Posterior cingulate gyrus (tissue), 11 donors: ENCODE measurements around the gene MYO7B.
A peak's percentile ranks its signal among the peaks of the same experiment; 100 is the strongest.

ENCODE experiments used
- DNase-seq, 10 donors: peaks; one replicate each; pipeline versions ENCODE4 v3.0.0 to v3.0.0-alpha.2; 2020 to 2021; ENCODE audit warnings: mixed read lengths in 3 of 10
- intact Hi-C: fragments of 100-400 bp; cut with DNase I; formaldehyde crosslinking; loops from one replicate; pipeline ENCODE4 v1.15.1; 2023

Gene MYO7B

DNA sequence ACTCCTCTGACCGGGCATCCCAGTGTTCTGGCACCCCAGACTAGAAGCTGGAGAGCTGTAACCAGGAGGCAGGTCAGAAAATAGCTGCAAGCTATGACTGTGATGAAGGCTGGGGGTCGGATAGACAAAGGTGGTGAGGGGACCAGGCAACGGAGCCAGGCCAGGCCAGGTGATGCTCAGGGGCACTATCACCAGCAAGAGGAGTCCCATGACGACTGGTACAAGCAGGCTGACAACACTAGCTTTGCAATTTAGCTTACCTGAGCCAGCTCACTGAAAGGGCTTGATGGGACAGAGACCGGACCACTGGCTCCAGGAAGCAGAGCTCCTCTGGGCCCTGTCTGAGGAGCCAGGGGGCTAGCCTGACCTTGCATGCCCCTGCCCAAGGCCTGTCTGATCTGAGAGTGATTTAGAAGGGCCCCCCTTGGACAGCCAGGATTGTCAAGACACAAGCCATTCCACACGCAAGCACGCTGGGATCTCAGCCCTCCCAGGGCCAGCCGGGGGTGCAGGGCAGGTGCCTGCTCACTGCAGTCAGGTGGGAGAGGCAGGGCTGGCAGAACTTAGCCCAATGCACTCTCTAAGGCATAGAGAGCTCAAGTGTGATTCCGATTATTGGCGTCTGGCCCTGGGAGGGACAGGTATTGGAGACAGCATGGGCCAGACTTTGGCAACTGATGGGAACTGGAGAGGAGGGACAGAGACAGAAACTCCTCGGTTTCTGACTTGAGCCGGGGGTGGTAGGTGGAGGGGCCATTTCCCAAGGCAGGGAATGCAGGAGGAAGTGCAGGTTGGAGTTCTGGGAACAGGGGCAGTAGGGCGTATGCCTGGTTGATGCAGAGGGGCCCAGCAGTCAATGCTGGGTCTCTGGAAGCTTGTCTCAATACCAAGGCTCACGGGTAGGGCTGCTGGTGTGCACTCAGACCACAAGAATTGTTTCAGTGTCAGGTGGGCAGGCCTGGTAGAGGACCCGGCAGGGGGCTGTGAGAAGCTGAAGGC lies 47.7 kb downstream of the MYO7B start:
- peak in 1 of 10 donors; percentile 57 for DNase-seq
- intact Hi-C loops, result no loop called here

DNA sequence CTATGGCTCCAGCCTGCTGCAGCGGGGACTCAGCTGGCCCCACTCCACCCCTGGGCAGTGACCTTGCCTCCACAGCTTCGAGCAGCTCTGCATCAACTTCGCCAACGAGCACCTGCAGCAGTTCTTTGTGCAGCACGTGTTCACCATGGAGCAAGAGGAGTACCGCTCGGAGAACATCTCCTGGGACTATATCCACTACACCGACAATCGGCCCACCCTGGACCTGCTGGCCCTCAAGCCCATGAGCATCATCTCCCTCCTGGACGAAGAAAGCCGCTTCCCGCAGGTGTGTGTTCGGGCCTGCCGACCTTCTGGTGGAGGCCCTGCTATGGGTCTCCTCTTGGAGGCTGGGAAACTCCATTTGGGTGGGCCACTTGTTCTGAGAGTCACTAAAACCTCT lies 48.6 kb downstream of the MYO7B start:
- intact Hi-C loops, result no loop called here
- peak in 1 of 10 donors; percentile 58 for DNase-seq

DNA sequence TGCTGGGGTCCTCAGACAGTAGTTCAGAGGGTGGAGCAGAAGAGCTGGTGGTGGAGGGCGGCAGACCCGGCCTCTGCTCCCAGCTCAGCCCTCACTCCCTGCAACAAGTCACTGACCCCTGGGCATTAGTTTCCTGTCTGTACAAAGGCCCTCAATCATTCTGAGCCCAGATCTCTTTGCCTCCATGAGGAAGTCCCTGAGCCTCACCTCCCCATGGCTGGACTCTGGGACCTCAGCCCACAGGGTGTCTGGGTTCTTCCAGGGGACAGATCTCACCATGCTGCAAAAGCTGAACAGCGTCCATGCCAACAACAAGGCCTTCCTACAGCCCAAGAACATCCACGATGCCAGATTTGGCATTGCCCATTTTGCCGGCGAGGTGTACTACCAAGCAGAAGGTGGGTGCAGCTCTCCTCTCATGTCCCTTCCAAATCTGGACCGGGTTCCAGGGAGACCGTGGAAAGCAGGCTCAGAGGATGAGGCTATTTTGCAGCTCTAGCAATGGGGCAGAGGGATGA lies 49.1 kb downstream of the MYO7B start:
- intact Hi-C loops, result no loop called here
- peak in 1 of 10 donors; percentile 48 for DNase-seq

DNA sequence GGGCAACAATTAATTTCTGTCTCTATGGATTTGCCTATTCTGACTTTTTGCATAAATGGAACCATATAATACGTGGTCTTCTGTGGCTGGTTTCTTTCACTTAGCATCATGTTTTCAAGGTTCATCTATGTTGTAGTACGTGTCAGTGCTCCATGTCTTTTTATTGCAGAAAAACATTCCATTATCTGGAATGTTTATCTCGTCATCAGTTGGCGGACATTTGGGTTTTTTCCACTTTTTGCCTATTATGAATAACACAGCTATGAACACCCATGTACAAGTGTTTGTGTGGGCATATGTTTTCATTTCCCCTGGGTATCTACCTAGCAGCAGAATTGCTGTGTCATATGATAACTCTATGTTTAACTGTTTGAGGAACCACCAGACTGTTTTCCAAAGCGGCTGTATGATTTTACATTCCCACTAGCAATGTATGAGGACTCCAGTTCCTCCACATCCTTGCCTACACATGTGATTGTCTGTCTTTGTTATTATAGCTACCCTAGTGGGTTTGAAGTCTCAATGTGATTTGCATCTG lies 49.9 kb downstream of the MYO7B start:
- no peak for DNase-seq
- intact Hi-C loops, result no loop called here

DNA sequence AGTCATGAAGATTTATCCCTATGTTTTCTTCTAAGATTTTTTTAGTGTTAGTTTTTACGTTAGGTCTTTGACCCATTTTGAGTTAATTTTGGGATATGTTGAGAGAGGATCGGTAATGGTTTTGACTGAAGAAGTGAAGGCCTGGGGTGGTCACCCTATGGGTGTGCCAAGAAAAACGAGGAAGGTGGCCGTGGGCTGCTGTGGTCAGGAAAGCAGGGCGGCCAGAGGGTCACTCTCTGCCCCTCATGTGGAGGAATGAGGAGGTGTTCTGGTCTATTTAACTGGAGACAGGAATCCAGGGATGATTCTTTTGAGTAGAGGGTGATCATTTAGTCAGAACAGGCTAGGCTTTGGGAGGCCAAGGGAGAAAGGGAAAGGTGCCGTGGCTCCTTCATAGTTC lies 50.7 kb downstream of the MYO7B start:
- DNase-seq, result peak in 3 of 10 donors; percentile 31 to 45 (median 42)
- intact Hi-C loops, result no loop called here

DNA sequence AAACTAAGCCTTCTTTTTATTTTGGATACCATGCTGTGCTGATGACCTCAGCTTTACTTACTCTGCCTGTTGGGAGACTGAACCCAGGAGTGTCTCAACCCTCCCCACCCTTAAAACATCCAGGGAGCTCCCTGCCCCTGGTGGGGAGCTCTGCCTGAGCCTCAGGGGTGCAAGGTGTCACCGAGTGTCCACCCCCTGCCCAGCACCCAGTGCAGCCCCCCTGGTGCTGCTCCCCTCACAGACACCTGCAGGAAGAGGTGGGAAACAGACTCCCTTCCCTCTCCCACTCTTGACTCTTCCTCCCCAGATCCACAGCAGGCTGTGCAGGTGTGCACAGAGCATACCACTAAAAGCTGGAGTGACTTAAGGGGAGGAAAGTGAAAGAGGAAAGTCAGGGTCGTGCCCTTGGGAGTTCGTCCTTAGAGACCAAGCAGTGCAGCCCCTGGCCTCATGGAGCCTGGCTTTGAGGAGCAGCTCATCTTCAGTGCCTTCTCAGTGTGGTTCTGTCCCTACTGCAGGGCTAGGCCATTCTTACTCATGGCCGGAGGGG lies 51.3 kb downstream of the MYO7B start:
- intact Hi-C loops, result no loop called here
- DNase-seq, result peak in 3 of 10 donors; percentile 22 to 47 (median 39)

DNA sequence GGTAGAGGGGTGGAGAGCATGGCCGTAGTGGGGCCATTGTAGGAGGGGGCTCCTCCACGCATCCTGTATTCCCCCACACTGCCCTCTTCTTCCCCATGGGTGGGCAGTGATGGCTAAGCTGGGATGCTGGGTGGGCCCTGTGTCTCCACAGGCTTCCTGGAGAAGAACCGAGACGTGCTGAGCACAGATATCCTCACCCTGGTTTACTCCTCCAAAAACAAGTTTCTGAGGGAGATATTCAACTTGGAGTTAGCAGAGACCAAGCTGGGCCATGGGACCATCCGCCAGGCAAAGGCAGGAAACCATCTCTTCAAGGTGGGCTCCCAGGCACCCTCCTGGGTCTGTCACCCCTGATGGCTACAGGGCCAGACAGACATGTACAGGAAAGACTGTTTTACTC lies 52.8 kb downstream of the MYO7B start:
- intact Hi-C loops, result no loop called here
- peak in 2 of 10 donors; percentile 22 to 23 for DNase-seq

DNA sequence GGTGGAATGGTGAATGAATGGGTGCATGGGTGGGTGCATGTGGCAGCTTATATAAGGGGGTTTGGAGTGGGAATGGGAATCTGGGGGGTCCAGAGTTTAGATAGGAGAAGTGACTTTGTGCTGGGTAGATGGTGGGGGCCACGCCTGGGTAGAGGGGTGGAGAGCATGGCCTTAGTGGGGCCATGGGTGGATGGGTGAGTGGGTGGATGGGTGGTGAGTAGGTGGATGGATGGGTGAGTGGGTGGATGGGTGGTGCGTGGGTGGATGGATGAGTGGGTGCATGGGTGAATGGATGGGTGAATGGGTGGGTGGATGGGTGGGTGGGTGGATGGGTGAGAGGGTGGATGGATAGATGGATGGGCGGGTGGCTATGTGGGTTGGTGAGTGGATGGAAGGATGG lies 53.9 kb downstream of the MYO7B start:
- DNase-seq, result peak in 2 of 10 donors; percentile 47
- intact Hi-C loops, result no loop called here

DNA sequence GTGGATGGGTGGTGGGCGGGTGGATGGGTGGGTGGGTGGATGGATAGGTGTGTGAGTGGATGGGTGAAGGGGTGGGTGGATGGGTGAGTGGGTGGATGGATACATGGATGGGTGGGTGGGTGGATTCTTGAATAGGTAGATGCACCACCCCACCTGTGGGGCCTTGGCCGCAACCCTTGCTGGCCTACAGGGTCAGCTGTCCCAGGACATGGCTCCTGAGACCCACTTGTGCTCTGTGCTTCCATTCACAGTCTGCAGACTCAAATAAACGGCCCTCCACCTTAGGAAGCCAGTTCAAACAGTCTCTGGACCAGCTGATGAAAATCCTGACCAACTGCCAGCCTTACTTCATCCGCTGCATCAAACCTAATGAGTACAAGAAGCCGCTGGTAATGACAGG lies 54.4 kb downstream of the MYO7B start:
- DNase-seq, result peak in 1 of 10 donors; percentile 49
- intact Hi-C loops, result loop anchor here (5.0 kb wide), 1 partner anchor 107 kb away; no protein-coding TSS in a partner anchor

DNA sequence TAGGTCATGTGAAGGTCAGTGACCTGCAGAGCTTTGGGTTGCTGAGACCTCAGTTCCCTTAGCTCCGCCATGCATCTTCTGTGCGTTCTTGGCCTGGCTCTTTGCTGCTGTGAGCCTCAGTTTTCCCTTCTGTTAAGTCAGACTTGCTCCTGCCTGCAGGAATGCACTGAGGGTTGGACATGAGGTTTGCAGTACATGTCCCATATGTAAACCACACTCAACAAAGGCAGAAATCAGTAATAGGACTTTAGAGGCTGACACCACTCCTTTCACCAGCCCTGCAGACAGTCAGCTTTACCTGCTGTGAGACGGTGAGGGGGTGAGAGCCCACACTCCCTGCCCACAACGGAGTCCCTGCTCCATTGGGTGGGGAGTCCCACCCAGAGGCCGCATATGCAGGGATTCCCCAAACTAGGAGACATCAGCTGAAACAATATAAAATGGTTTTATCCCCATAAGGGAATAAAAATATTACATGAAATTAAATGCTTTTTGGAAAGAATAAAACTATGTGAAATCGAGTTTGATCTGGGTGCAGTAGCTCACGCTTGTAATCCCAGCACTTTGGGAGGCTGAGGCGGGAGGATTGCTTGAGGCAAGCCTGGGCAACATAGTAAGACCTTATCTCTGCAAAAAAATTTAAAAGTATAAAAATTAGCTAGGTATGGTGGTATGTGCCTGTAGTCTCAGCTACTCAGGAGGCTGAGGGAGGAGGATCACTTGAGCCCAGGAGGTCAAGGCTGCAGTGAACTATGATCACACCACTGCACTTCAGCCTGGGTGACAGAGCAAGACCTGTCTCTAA lies 55.1 kb downstream of the MYO7B start:
- peak in 2 of 10 donors; percentile 55 to 77 for DNase-seq
- intact Hi-C loops, result loop anchor here (1.0 to 5.0 kb wide), 2 partner anchors 59 to 107 kb away; no protein-coding TSS in a partner anchor

DNA sequence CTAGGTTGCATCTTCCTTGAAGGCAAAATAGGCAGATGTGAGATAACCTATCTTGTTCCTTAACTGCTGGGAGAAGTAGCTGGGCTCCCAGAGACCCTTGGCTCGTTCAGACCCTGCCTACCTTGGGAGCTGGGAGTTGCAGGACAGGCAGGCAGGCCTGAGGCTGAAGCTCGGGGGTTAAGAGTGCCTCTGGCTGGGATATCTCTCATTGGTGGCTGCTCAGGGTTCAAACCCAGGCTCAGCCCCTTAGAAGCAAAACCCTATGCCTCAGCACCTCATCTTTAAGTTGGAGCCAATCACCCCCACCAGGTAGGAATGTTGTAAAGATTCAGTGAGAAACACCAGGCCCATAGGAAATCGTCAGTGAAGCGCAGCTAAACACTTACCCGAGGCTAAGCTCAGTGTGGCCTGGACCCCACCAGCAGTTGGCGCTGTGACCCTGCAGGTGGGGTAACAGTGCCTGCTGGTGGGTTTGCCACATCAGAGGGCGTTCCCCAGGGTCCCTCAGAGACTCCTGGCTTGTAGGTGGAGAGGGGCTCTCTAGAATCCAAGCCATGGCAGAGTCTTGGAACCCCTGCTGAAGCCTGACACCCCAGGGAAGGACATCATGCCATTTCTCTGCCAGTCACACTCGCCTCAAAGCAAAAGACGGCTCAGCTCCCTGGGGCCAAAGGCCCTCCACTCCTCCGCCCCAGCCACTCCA lies 55.9 kb downstream of the MYO7B start:
- intact Hi-C loops, result loop anchor here (1.0 to 5.0 kb wide), 2 partner anchors 58 to 106 kb away; no protein-coding TSS in a partner anchor
- peak in 7 of 10 donors; percentile 37 to 93 (median 64) for DNase-seq

DNA sequence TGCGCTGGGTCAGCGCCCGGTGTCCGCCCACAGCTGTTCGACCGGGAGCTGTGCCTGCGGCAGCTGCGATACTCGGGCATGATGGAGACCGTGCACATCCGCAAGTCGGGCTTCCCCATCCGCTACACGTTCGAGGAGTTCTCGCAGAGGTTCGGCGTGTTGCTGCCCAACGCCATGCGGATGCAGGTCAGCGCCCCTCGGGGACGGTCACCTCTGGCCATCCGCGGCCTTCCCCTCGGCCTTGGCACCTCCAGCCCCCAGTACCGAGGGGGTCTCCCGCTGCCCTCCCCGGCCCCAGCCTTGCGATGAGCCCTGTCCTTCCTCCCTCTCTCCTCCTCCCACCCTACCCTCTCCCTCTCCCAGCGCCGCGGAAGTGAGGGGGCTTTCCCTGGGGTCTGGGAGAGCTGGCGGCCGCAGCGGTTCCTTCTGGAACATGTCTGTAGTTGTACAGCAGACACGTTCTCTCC lies 57.3 kb downstream of the MYO7B start:
- peak in 2 of 10 donors; percentile 74 to 78 for DNase-seq
- intact Hi-C loops, result loop anchor here (5.0 kb wide), 1 partner anchor 105 kb away; no protein-coding TSS in a partner anchor

DNA sequence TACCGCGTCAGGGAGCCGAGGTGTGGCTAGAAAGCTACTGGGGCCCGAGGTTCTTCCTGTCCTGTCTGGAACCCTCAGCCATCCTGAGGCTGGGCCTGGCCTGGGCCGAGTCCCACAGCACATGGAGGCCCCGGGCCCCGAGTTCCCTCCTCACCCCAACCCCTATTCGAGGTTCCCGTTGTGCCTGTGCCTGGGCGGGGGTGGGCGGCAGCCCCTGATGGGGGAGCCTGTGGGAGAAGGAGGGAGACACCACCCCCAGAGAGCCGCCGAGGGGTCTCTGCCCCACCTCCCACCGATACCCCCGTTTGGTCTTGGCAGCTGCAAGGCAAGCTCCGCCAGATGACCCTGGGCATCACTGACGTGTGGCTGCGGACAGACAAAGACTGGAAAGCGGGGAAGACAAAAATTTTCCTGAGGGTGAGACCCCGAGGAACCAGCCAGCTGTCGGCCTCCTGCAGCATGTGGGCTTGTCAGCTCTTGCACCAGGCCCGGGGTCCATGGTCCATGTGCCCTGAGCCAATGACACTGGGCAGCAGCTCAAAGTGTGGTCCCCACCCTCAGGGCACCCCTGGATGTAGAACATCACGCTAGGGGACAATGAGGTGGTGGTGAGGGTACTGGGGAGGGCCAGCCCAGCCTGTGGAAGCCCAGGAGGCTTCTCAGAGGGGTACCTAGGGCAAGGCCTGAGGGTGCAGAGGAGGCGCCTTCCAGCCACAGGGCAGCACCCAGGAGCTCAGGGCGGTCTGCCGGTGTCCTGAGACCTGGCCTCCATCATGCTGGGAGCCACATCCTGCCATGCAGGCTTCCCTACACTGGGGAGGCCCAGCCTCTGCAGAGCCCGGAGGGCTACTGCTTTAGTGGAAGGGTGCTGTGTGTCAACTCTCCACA lies 58.0 kb downstream of the MYO7B start:
- intact Hi-C loops, result loop anchor here (5.0 kb wide), 1 partner anchor 104 kb away; no protein-coding TSS in a partner anchor
- peak in 2 of 10 donors; percentile 77 to 80 for DNase-seq

DNA sequence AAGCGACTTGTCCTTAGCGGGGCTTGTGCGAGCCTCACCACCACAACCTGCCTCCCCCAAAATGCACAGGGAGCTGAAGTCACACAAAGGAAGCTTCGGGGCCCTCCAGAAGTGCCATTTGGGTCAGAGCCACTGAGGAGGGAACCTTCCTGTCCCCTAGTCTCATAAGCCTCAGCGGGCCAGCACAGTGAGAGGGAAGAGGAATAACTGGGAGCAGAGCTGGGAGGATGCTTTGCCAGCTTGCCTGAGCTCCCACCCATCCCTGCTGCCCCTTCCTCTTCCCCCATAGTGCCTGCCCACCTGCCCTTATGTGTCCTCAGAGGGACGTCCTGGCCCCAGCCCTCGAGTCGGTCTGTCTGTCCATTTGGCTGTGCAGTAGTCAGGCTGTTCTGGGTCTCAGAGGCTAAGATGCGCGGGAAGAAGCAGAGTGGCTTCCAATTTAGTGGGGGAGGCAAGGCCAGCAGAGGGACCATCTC lies 58.7 kb downstream of the MYO7B start:
- DNase-seq, result peak in 2 of 10 donors; percentile 49 to 66
- intact Hi-C loops, result loop anchor here (5.0 kb wide), 1 partner anchor 103 kb away; no protein-coding TSS in a partner anchor

DNA sequence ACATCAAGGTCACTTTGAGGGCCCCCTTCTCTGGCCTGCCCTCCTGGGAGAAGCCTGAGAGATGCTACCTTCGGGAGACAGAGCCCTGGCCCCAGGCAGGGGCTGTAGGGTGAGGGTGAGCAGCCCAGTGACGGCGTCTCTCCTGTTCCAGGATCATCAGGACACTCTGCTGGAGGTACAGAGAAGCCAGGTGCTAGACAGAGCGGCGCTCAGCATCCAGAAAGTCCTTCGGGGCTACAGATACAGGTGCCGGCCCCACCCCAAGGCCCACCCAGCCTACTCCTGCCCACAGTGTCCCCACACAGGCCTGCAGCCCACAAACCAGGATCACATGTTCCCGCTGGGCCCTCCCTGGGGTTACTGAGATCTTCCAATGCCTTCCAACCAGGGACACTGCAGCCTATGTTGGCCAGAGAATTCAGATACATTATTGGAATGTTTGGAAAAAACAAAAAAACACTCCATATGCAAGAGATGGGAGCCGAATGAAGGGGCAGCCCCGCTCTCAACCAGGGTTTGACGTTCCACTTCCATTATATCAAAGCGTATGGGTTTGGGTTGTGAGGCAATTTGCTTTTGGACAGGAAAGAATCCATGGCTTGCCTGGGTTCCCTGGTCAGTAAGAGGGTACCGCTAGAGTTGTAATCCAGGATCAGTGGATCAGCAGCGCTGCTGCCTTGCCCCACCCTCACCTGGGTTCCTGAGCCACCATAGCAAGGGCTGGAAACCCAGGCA lies 61.0 kb downstream of the MYO7B start:
- DNase-seq, result peak in 2 of 10 donors; percentile 67 to 71
- intact Hi-C loops, result no loop called here

DNA sequence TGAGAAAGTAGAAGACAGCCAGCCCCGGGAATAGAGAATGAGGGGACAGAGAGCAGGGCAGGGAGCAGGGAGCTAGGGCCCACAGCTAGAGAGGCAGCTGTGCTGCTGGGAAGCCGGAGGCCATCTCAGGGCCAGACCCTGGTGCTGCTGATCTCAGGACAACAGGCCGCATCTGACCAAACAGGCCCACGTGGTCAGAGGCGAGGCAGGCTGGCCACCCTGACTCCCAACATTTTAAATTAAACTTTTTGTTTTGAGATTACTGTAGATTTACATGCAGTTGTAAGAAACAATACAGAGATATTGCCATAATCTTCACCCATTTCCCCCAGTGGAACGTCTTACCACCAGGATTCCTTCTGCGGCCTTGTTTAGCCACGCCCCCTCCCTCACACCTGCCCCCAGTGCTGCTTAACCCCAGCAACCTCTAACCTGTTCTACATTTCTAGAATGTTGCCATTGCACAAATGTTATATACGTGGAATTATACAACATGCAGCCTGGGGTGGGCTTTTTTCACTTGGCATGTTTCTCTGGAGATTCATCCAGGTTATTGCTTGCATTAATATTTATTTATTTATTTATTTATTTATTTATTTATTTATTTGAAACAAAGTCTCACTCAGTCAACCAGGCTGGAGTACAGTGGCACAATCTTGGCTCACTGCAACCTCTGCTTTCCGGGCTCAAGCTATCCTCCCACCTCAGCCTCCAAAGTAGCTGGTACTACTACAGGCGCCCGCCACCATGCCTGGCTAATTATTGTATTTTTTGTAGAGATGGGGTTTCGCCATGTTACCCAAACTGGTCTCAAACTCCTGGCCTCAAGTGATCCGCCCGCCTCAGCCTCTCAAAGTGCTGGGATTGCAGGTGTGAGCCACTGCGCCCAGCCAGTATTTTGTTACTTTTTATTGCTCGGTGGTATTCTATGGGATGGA lies 61.8 kb downstream of the MYO7B start:
- intact Hi-C loops, result no loop called here

More for the DNA sequence above, 61.8 kb downstream of the MYO7B start:
- peak in 2 of 10 donors; percentile 25 to 40 for DNase-seq
